K562 (cell line): ENCODE data around the gene PBRM1.

Experiments used
- BCLAF1 ChIP-seq, 2 experiments: fragments of 450-650 bp in 1 of 2; IDR thresholded peaks; 2 replicates each; pipeline ENCODE4 v1.6.1; 2011 to 2017; ENCODE audit warnings: low read depth in 2 of 2, antibody characterized with exemption in 1 of 2, borderline replicate concordance in 1 of 2, low read length in 1 of 2, mild to moderate bottlenecking in 1 of 2, mixed read lengths in 1 of 2; ENCODE audit not compliant: control insufficient read depth in 1 of 2
- BRCA1 ChIP-seq, 2 experiments: fragments of 450-650 bp in 1 of 2; sonication (generic) in 1 of 2; formaldehyde crosslinking in 1 of 2; IDR thresholded peaks; 2 replicates each; pipeline versions ENCODE4 v1.5.0 to v1.6.1; 2017 to 2020; ENCODE audit warnings: mild to moderate bottlenecking in 1 of 2, missing genetic modification reagents in 1 of 2
- CTCF ChIP-seq, 3 experiments: IDR thresholded peaks in 2 of 3; conservative IDR thresholded peaks in 1 of 3; 2 replicates each; pipeline ENCODE4 v1.5.1; 2011 to 2012; ENCODE audit warnings: low read length in 3 of 3, mild to moderate bottlenecking in 3 of 3, control low read depth in 2 of 3, improper control_type of control experiment in 1 of 3, inconsistent platforms in 1 of 3, low read depth in 1 of 3, mixed read lengths in 1 of 3, moderate library complexity in 1 of 3; ENCODE audit not compliant: insufficient read depth in 2 of 3
- POLR2A ChIP-seq: fragments of 450-650 bp; conservative IDR thresholded peaks from 2 replicates; pipeline ENCODE4 v1.6.1; 2016
- POLR2AphosphoS5 ChIP-seq: IDR thresholded peaks from 2 replicates; pipeline ENCODE4 v1.6.1; 2011; ENCODE audit warnings: mild to moderate bottlenecking, low read depth, low read length, moderate library complexity; ENCODE audit not compliant: control insufficient read depth, insufficient read depth
- SMAD3 ChIP-seq: fragments of 450-650 bp; formaldehyde crosslinking; conservative IDR thresholded peaks from 2 replicates; pipeline ENCODE4 v1.4.0; 2020; ENCODE audit warnings: mild to moderate bottlenecking
- ZBTB33 ChIP-seq: sonication (generic); formaldehyde crosslinking; IDR thresholded peaks from 2 replicates; pipeline ENCODE4 v1.8.1; 2023; ENCODE audit warnings: mild to moderate bottlenecking, missing genetic modification reagents

DNA sequence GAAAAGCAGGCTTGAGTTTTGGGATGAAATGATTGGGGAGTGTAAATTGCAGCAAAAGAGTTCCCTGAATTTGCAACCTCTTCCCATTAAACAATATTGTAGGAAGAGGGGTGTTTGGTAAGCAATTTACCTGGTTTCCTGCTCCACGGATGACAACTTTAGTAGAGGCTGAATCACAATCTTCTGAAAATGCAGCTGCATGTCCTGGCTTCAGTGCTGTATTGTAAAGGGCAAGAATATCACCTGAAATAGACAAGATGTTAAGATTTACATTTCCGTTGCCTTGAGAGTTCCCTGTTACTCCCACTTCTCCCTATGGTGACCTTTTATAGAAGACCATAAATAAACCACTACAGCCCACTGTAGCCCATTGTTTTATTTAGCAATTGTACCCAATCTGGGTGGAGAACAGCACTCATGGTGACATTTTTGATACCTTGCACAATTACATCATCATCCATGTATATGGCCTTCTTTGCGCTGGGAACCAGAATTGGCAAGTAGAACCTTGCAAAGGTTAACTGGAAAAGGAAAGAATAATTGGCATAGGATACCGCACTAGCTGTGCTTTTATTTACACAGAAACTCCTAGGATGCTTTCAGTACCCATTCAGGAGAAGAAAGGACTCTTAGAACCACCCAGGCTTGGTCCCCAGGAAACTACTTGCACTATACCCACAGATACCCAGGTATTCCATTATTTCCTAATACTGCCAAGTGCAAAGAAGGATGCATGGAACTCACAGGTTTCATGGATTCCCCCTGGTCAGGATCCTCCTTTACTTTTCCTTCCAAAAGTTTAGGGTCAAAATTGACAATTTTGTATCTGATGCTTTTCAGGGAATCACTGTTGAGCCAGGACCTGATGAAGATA, 10.3 kb upstream of the PBRM1 start:
- TF ChIP-seq POLR2A (peak; percentile 48), BCLAF1 (IDR thresholded peaks at IDR 0.05; ENCODE audit: borderline replicate concordance in 1 of 2, control insufficient read depth in 1 of 2, low read depth in 2 of 2, low read length in 1 of 2) (no peak), BRCA1 (IDR thresholded peaks at IDR 0.05) (no peak), BRCA1 (CRISPR knock-in tag; IDR thresholded peaks at IDR 0.05) (no peak), CTCF (IDR thresholded peaks at IDR 0.05 in 2 of 3, conservative IDR thresholded peaks at IDR 0.05 in 1 of 3; ENCODE audit: insufficient read depth in 2 of 3, low read depth in 1 of 3, low read length in 3 of 3) (no peak), SMAD3 (CRISPR knock-in tag) (no peak), POLR2AphosphoS5 (peak; percentile 20; the same call in 1 of the 2 replicates), ZBTB33 (no peak)
